Neutrophil (primary cell): ENCODE data around the gene LGALS3BP.

Experiments
- H3K27ac ChIP-seq: fragments of 200-600 bp; sonication (generic); 2 replicates; pipeline ENCODE4 v1.5.1; 2016; ENCODE audit warnings: mild to moderate bottlenecking, moderate library complexity
- H3K27me3 ChIP-seq: fragments of 200-600 bp; sonication (generic); 2 replicates; pipeline ENCODE4 v1.6.0; 2016; ENCODE audit warnings: mild to moderate bottlenecking
- H3K36me3 ChIP-seq: fragments of 200-600 bp; sonication (generic); 2 replicates; pipeline ENCODE4 v1.5.1; 2017
- H3K4me1 ChIP-seq, 2 experiments: fragments of 200-600 bp in 1 of 2; sonication (generic) in 1 of 2; 1 replicate in 1 of 2; 2 replicates in 1 of 2; pipeline versions ENCODE4 v1.5.1 to v1.6.1; 2013 to 2016; ENCODE audit warnings: low read depth in 1 of 2, low read length in 1 of 2, mild to moderate bottlenecking in 1 of 2, moderate library complexity in 1 of 2; ENCODE audit not compliant: control insufficient read depth in 1 of 2, insufficient read depth in 1 of 2
- H3K4me3 ChIP-seq, 2 experiments: fragments of 200-600 bp in 1 of 2; sonication (generic) in 1 of 2; 1 replicate in 1 of 2; 2 replicates in 1 of 2; pipeline ENCODE4 v1.5.1; 2013 to 2016; ENCODE audit warnings: low read depth in 1 of 2, low read length in 1 of 2, mild to moderate bottlenecking in 1 of 2, moderate library complexity in 1 of 2
- H3K9me3 ChIP-seq: fragments of 200-600 bp; sonication (generic); 2 replicates; pipeline ENCODE4 v1.5.1; 2016
- TF ChIP-seq, protein P1 (sequence below): fragments of 200-600 bp; sonication (generic); IDR thresholded peaks from 2 replicates; pipeline ENCODE4 v1.5.1; 2016; ENCODE audit warnings: antibody characterized with exemption

LGALS3BP gene

DNA sequence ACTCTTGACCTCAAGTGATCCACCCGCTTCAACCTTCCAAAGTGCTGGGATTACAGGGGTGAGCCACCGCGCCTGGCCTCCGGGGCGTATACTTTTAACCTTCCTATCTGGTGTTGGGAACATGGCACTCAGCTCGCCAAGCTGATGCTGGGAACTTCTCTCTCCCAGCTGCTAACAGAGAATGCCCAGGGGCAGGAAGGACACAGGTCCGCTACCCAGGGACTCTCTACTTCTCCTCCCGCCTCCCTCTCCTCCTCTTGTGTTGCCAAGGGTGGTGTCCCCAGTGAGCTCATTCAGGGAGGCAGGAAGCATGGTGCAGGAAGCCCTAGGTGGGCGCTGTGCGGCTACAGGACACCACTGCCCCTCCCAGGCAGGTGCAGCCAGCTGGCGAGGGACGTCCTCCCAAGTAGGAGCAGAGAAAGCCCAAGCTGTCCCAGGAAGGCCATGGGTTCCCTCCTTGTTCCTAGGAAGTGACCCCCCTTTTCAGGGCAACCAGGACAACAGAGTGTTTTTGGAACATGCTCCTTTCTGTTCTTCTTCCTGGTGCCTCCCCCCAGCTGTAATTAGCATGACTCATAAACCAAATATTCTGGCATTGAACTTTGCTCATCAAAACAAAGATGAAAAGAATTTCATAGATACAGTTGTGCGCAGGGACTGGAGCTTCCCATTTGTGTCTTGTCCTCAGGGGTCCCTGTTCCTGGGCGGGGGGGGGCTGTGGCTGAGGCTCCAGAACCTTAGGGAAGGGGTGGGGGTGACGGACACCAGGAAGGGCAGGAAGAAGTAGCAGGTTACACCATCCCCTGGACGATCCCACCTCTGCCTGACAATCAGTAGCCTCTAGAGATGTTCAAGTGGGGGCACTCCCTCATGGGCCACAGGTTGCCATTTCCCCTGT lies 46.9 kb upstream of the LGALS3BP start:
- H3K9me3 ChIP-seq: no peaks in the 10 kb centered on the region
- H3K27ac ChIP-seq: no peak overlapping the region
- H3K4me1 ChIP-seq: peaks cover 0 to 9% of the 10 kb centered on the region in 2 experiments
- peaks cover 97% of the 10 kb centered on the region for H3K27me3 ChIP-seq
- no peak overlapping the region for H3K4me3 ChIP-seq
- no peaks in the 10 kb centered on the region for H3K36me3 ChIP-seq
- TF ChIP-seq, protein P1, sequence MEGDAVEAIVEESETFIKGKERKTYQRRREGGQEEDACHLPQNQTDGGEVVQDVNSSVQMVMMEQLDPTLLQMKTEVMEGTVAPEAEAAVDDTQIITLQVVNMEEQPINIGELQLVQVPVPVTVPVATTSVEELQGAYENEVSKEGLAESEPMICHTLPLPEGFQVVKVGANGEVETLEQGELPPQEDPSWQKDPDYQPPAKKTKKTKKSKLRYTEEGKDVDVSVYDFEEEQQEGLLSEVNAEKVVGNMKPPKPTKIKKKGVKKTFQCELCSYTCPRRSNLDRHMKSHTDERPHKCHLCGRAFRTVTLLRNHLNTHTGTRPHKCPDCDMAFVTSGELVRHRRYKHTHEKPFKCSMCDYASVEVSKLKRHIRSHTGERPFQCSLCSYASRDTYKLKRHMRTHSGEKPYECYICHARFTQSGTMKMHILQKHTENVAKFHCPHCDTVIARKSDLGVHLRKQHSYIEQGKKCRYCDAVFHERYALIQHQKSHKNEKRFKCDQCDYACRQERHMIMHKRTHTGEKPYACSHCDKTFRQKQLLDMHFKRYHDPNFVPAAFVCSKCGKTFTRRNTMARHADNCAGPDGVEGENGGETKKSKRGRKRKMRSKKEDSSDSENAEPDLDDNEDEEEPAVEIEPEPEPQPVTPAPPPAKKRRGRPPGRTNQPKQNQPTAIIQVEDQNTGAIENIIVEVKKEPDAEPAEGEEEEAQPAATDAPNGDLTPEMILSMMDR: no peak

DNA sequence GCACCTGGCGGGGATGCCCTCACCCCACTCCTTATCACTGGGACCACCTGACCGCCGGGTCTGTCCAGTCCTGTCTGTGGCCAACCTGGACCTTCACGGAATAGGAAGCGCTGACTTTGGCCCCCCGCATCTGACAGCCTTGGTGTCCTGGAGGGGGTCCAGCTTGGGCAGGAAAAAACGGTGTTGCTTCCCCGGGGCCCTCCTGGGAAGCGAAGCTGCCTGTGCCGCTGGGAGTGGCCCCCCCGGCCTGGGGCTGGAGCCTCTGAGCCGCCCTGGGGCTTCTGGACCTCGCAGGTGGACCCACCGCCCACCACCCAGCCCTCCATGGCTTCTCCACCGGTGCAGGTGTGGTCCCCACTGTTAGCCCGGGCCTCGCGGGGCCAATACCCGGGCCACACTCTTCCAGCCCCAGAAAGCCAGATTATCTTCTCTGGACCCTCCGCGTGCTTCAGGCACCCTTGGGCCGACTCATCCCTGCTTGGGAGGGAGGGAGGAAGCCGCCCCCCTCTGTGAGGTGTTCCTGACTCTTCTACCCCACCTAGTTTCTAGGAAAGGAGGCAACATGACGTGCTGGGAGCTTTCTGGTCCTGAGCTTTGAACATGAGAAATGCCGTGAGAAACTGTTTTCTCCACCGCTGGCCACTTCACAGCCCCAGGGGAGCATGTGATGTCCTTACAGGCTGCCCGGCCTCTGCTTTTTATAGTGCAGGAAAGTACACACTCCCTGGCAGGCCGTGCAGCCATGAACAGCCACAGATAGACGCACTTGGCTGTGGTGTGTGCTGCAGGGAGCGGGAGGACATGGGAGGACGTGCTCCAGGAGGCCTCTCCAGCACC lies 45.4 kb upstream of the LGALS3BP start:
- H3K4me3 ChIP-seq: no peak overlapping the region
- peaks cover 0 to 9% of the 10 kb centered on the region in 2 experiments for H3K4me1 ChIP-seq
- H3K36me3 ChIP-seq: no peaks in the 10 kb centered on the region
- H3K9me3 ChIP-seq: no peaks in the 10 kb centered on the region
- peaks cover 100% of the 10 kb centered on the region for H3K27me3 ChIP-seq
- no peak overlapping the region for H3K27ac ChIP-seq
- TF ChIP-seq, protein P1: no peak

DNA sequence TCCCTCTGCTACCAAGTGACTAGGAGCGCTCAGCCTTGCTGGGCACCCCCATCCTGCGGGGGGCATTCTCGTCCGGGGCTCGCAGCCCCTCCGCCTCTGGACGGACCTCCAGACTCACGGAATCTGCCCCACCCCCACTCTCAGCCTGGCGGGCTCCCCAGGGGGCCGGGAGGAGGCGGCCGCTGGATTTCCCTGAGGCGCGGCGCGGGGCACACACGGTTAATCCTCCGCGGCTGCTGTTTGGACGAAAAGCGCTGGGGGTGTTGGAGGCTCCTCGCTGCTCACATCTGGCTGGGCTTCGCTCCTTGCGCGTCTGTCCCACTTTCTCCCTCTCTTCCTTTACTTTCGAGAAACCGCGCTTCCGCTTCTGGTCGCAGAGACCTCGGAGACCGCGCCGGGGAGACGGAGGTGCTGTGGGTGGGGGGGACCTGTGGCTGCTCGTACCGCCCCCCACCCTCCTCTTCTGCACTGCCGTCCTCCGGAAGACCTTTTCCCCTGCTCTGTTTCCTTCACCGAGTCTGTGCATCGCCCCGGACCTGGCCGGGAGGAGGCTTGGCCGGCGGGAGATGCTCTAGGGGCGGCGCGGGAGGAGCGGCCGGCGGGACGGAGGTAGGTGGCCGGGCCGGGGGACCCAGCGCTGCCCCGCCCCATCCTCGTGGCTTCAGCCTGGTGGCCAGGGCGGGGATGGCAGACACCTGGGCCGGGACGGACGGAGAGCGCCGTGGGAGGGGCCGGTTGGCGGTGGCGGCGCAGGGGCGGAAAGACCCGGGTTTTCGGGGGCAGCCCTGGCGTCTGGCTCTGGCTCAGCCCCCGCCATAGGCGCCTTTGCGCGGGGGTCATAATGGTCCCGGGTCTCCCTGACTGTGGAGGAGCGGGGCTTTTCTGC lies 44.4 kb upstream of the LGALS3BP start, which contains the start of gene C1QTNF1:
Gene C1QTNF1, plus strand, starts transcription at position 284 of the 886 bp plus-strand sequence. CDS start 19,800 bp downstream, outside the sequence.
- Histone ChIP-seq H3K27ac (no peak within 1 kb of the TSS), H3K27me3 (peaks cover 96% of the 10 kb centered on the region), H3K4me3 (peak within 1 kb of the TSS in 1 of 2 experiments; percentile 18), H3K9me3 (no peaks in the 10 kb centered on the region), H3K4me1 (peaks cover 0 to 9% of the 10 kb centered on the region in 2 experiments), H3K36me3 (no peaks in the 10 kb centered on the region)
- TF ChIP-seq, protein P1: no peak

DNA sequence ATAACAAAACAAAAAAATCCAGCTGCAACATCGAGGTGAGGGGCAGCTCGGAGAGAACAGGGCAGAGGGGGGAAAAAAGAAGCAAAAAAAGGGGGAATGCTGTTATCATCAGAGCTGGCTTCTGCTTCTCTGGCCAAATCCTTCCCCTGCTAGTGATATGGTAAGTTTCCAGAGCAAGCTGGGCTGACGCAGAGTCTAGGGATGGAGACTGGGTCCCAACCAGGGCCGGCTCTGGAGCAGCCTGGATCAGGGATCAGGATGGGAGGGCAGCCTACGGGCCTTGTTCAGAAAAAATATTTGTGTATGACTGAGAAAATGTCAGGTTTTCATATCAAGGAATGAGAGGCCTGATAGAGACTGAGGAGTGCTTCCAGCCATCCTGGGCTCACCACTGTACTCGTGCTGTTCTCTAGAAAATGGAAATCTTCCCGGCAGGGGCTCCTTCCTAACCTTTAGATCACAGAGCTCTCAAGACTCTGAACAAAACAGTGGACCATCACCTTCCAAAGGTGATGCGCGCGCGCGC lies 43.5 kb upstream of the LGALS3BP start:
- TF ChIP-seq, protein P1: no peak
- Histone ChIP-seq H3K27ac (no peak overlapping the region), H3K36me3 (no peaks in the 10 kb centered on the region), H3K27me3 (peaks cover 87% of the 10 kb centered on the region), H3K4me3 (no peak overlapping the region), H3K4me1 (peaks cover 0 to 9% of the 10 kb centered on the region in 2 experiments), H3K9me3 (no peaks in the 10 kb centered on the region)
